HepG2 (cell line): ENCODE data around the gene RREB1. TPM values are rescaled to one million over a fixed set of nuclear protein-coding genes. Genes with fewer than 3 reads are reported as not detected.
A peak's percentile ranks its signal among the peaks of the same experiment; 100 is the strongest.

ENCODE experiments used
- ATF7-NPFF ChIP-seq: sonication (generic); formaldehyde crosslinking; IDR thresholded peaks from 2 replicates; pipeline ENCODE4 v1.8.1; 2023; ENCODE audit warnings: mild to moderate bottlenecking, low read depth, missing genetic modification reagents, moderate library complexity
- BRD4 ChIP-seq: sonication (generic); formaldehyde crosslinking; IDR thresholded peaks from 2 replicates; pipeline ENCODE4 v1.4.0; 2020; ENCODE audit warnings: missing genetic modification reagents
- CCDC6 ChIP-seq: sonication (generic); formaldehyde crosslinking; IDR thresholded peaks from 2 replicates; pipeline ENCODE4 v1.8.1; 2022; ENCODE audit warnings: mild to moderate bottlenecking, missing genetic modification reagents, moderate library complexity
- E2F2 ChIP-seq: sonication (generic); formaldehyde crosslinking; IDR thresholded peaks from 2 replicates; pipeline ENCODE4 v1.4.0; 2020; ENCODE audit warnings: missing genetic modification reagents, borderline replicate concordance
- FOXO4 ChIP-seq: sonication (generic); formaldehyde crosslinking; conservative IDR thresholded peaks from 2 replicates; pipeline ENCODE4 v1.8.1; 2023; ENCODE audit warnings: missing genetic modification reagents
- GRHL1 ChIP-seq: sonication (generic); formaldehyde crosslinking; conservative IDR thresholded peaks from 2 replicates; pipeline ENCODE4 v1.8.0; 2022; ENCODE audit warnings: missing genetic modification reagents
- KLF11 ChIP-seq: IDR thresholded peaks from 2 replicates; pipeline ENCODE4 v1.6.1; 2016; ENCODE audit warnings: missing compliant biosample characterization
- KLF15 ChIP-seq: sonication (generic); formaldehyde crosslinking; IDR thresholded peaks from 2 replicates; pipeline ENCODE4 v1.8.1; 2023; ENCODE audit warnings: borderline replicate concordance, mild to moderate bottlenecking, inconsistent platforms, missing genetic modification reagents, mixed read lengths
- NR2F2 ChIP-seq: IDR thresholded peaks from 2 replicates; pipeline ENCODE4 v1.6.1; 2012; ENCODE audit warnings: low read depth, inconsistent platforms, borderline replicate concordance
- RORA ChIP-seq: sonication (generic); formaldehyde crosslinking; IDR thresholded peaks from 2 replicates; pipeline ENCODE4 v1.5.0; 2020; ENCODE audit warnings: mild to moderate bottlenecking, missing genetic modification reagents, moderate library complexity
- SATB2 ChIP-seq: sonication (generic); formaldehyde crosslinking; IDR thresholded peaks from 2 replicates; pipeline ENCODE4 v1.5.0; 2020; ENCODE audit warnings: missing genetic modification reagents
- SMC3 ChIP-seq: IDR thresholded peaks from 2 replicates; pipeline ENCODE4 v1.6.1; 2011; ENCODE audit warnings: low read length, improper control_type of control experiment
- TBL1XR1 ChIP-seq: fragments of 150-350 bp; IDR thresholded peaks from 2 replicates; pipeline ENCODE4 v1.6.1; 2014; ENCODE audit warnings: borderline replicate concordance, low read length; ENCODE audit not compliant: partially characterized antibody
- TBX2 ChIP-seq: sonication (generic); formaldehyde crosslinking; IDR thresholded peaks from 2 replicates; pipeline ENCODE4 v1.5.0; 2020; ENCODE audit warnings: missing genetic modification reagents, mild to moderate bottlenecking, borderline replicate concordance
- ZNF546 ChIP-seq: sonication (generic); formaldehyde crosslinking; conservative IDR thresholded peaks from 2 replicates; pipeline ENCODE4 v1.8.1; 2023; ENCODE audit warnings: mild to moderate bottlenecking, missing genetic modification reagents
- ZNF547 ChIP-seq: sonication (generic); formaldehyde crosslinking; IDR thresholded peaks from 2 replicates; pipeline ENCODE4 v1.5.1; 2020; ENCODE audit warnings: mild to moderate bottlenecking, missing genetic modification reagents
- ZNF564 ChIP-seq: sonication (generic); formaldehyde crosslinking; IDR thresholded peaks from 2 replicates; pipeline ENCODE4 v1.8.1; 2023; ENCODE audit warnings: mild to moderate bottlenecking, missing genetic modification reagents
- ZNF567 ChIP-seq: sonication (generic); formaldehyde crosslinking; IDR thresholded peaks from 2 replicates; pipeline ENCODE4 v1.8.1; 2023; ENCODE audit warnings: mild to moderate bottlenecking, missing genetic modification reagents, borderline replicate concordance
- ZNF775 ChIP-seq: sonication (generic); formaldehyde crosslinking; IDR thresholded peaks from 2 replicates; pipeline ENCODE4 v1.4.0; 2020; ENCODE audit warnings: missing genetic modification reagents, mild to moderate bottlenecking, moderate library complexity, borderline replicate concordance
- ZNF841 ChIP-seq: sonication (generic); formaldehyde crosslinking; IDR thresholded peaks from 2 replicates; pipeline ENCODE4 v1.8.1; 2023; ENCODE audit warnings: missing genetic modification reagents, borderline replicate concordance
- ZXDC ChIP-seq: sonication (generic); formaldehyde crosslinking; IDR thresholded peaks from 2 replicates; pipeline ENCODE4 v1.5.0; 2020; ENCODE audit warnings: mild to moderate bottlenecking, missing genetic modification reagents
- polyA plus RNA-seq, 8 experiments: library from polyadenylated mRNA; depleted of rRNA in 3 of 8; stranded (reverse) in 7 of 8; unstranded in 1 of 8; fragments of >200 nt; fragmentation: Illumina TruSeq in 4 of 8; extraction: Trizol in 4 of 8; gene quantifications; 2 replicates each; pipeline versions ENCODE4 v1.2.1 to v1.2.3, GENCODE V29; 2011 to 2016; ENCODE audit warnings: low read depth in 4 of 8, missing spikeins in 1 of 8, mixed read lengths in 1 of 8; ENCODE audit not compliant: insufficient read depth in 1 of 8
- total RNA-seq, 5 experiments: library from RNA; depleted of rRNA; stranded (reverse); fragments of >200 nt; fragmentation: Illumina TruSeq; extraction: Trizol; gene quantifications; 2 replicates each; pipeline ENCODE4 v1.2.3, GENCODE V29; 2016; ENCODE audit warnings: low read depth in 1 of 5

RREB1 gene
- total and polyA plus RNA-seq, 2 of the 13 experiments (the other 11 are each of a cell fraction or from before 2014, with no cell fraction given): 6.1 to 23.2 TPM

GRCh38 chr6:7243179-7243981, 135.6 kb downstream of the RREB1 start (continued):
- TF ChIP-seq TBL1XR1: peak; percentile 57
- TF ChIP-seq ZNF841: no peak
- TF ChIP-seq E2F2: no peak
- 0 out of 2 replicates have a peak, but pooled peaks have one; percentile 38 for TF ChIP-seq TBX2
- no peak for TF ChIP-seq SATB2 (CRISPR knock-in tag)
- no peak for TF ChIP-seq FOXO4
- no peak for TF ChIP-seq GRHL1 (CRISPR knock-in tag)
- no peak for TF ChIP-seq RORA (CRISPR knock-in tag)
- 0 out of 2 replicates have a peak, but pooled peaks have one; percentile 40 for TF ChIP-seq CCDC6 (CRISPR knock-in tag)
- TF ChIP-seq ZNF546 (CRISPR knock-in tag): no peak
- TF ChIP-seq ZNF547 (CRISPR knock-in tag): no peak
- no peak for TF ChIP-seq ZXDC (CRISPR knock-in tag)
- no peak for TF ChIP-seq ZNF567 (CRISPR knock-in tag)
- TF ChIP-seq SMC3: peak; percentile 96
- no peak; the same call in 1 of the 2 replicates for TF ChIP-seq KLF15 (CRISPR knock-in tag)
- TF ChIP-seq ATF7-NPFF: no peak
- TF ChIP-seq ZNF775: no peak
- no peak for TF ChIP-seq ZNF564 (CRISPR knock-in tag)
- no peak for TF ChIP-seq BRD4
- TF ChIP-seq KLF11 (CRISPR knock-in tag): no peak
- no peak for TF ChIP-seq NR2F2
